Measurements from ENCODE around the gene NLRP13. TPM values are rescaled to one million over a fixed set of nuclear protein-coding genes. Genes with fewer than 3 reads are reported as not detected.

The NLRP13 gene
- total RNA-seq, 2 experiments from 2014 or later: not detected

- peaks cover 13 to 16% of the 10 kb centered on the region in 2 experiments for H3K9me3 ChIP-seq (ENCODE audit: control insufficient read depth in 1 of 2, insufficient read depth in 1 of 2, low read length in 2 of 2)
- Mint-ChIP-seq H3K27ac (no peak overlapping the region), H3K4me1 (ENCODE audit: low read depth) (no peaks in the 10 kb centered on the region), H3K36me3 (ENCODE audit: low read depth) (no peaks in the 10 kb centered on the region), H3K9me3 (peaks cover 24% of the 10 kb centered on the region), H3K4me3 (no peak overlapping the region), H3K27me3 (peaks cover 9% of the 10 kb centered on the region)
- no peak overlapping the region for H3K27ac ChIP-seq (ENCODE audit: low read depth in 1 of 2, low read length in 2 of 2)
- intact Hi-C loops (cut with DNase I, micrococcal nuclease): no loop called here
- H3K4me1 ChIP-seq (ENCODE audit: insufficient read depth, low read length): no peaks in the 10 kb centered on the region
- DNase-seq (no peak), ATAC-seq (ENCODE audit: poor library complexity) (no peak)
- no peak for TF ChIP-seq CTCF (IDR thresholded peaks at IDR 0.05)
- no peaks in the 10 kb centered on the region for H3K36me3 ChIP-seq (ENCODE audit: insufficient read depth, low read length)
- H3K4me3 ChIP-seq (ENCODE audit: low read length): no peak overlapping the region
- peaks cover 0 to 4% of the 10 kb centered on the region in 2 experiments for H3K27me3 ChIP-seq (ENCODE audit: control insufficient read depth in 1 of 2, insufficient read depth in 2 of 2, low read length in 2 of 2)
- CTCF ChIA-PET: no interaction called here
- POLR2A ChIA-PET: no interaction called here
Measured at GRCh38 chr19:55912916-55913315, 19.2 kb downstream of the NLRP13 start.

- no peak overlapping the region for H3K27ac Mint-ChIP-seq
- H3K36me3 ChIP-seq (ENCODE audit: insufficient read depth, low read length): no peaks in the 10 kb centered on the region
- ATAC-seq (ENCODE audit: poor library complexity): no peak
- no peaks in the 10 kb centered on the region for H3K36me3 Mint-ChIP-seq (ENCODE audit: low read depth)
- ChIA-PET CTCF (no interaction called here), POLR2A (no interaction called here)
- H3K4me3 Mint-ChIP-seq: no peak overlapping the region
- H3K27me3 ChIP-seq (ENCODE audit: control insufficient read depth in 1 of 2, insufficient read depth in 2 of 2, low read length in 2 of 2): peaks cover 0 to 2% of the 10 kb centered on the region in 2 experiments
- TF ChIP-seq CTCF (IDR thresholded peaks at IDR 0.05): no peak
- intact Hi-C loops (cut with DNase I, micrococcal nuclease): no loop called here
- no peak overlapping the region for H3K27ac ChIP-seq (ENCODE audit: low read depth in 1 of 2, low read length in 2 of 2)
- H3K27me3 Mint-ChIP-seq: peaks cover 14% of the 10 kb centered on the region
- peaks cover 0 to 13% of the 10 kb centered on the region in 2 experiments for H3K9me3 ChIP-seq (ENCODE audit: control insufficient read depth in 1 of 2, insufficient read depth in 1 of 2, low read length in 2 of 2)
- H3K9me3 Mint-ChIP-seq: peaks cover 18% of the 10 kb centered on the region
- no peaks in the 10 kb centered on the region for H3K4me1 Mint-ChIP-seq (ENCODE audit: low read depth)
- H3K4me1 ChIP-seq (ENCODE audit: insufficient read depth, low read length): no peaks in the 10 kb centered on the region
- no peak overlapping the region for H3K4me3 ChIP-seq (ENCODE audit: low read length)
- DNase-seq: no peak
Measured at GRCh38 chr19:55909801-55910200, 22.3 kb downstream of the NLRP13 start.

- H3K9me3 Mint-ChIP-seq: peaks cover 13% of the 10 kb centered on the region
- DNase-seq (no peak), ATAC-seq (ENCODE audit: poor library complexity) (no peak)
- POLR2A ChIA-PET: no interaction called here
- no peak overlapping the region for H3K4me3 Mint-ChIP-seq
- Histone ChIP-seq H3K9me3 (ENCODE audit: control insufficient read depth in 1 of 2, insufficient read depth in 1 of 2, low read length in 2 of 2) (peaks cover 0 to 5% of the 10 kb centered on the region in 2 experiments), H3K4me3 (ENCODE audit: low read length) (no peak overlapping the region), H3K27me3 (ENCODE audit: control insufficient read depth in 1 of 2, insufficient read depth in 2 of 2, low read length in 2 of 2) (no peaks in the 10 kb centered on the region), H3K27ac (ENCODE audit: low read depth in 1 of 2, low read length in 2 of 2) (no peak overlapping the region), H3K36me3 (ENCODE audit: insufficient read depth, low read length) (no peaks in the 10 kb centered on the region), H3K4me1 (ENCODE audit: insufficient read depth, low read length) (no peaks in the 10 kb centered on the region)
- no peaks in the 10 kb centered on the region for H3K36me3 Mint-ChIP-seq (ENCODE audit: low read depth)
- intact Hi-C loops (cut with DNase I, micrococcal nuclease): no loop called here
- peaks cover 11% of the 10 kb centered on the region for H3K27me3 Mint-ChIP-seq
- CTCF ChIA-PET: no interaction called here
- no peak for TF ChIP-seq CTCF (IDR thresholded peaks at IDR 0.05)
- no peaks in the 10 kb centered on the region for H3K4me1 Mint-ChIP-seq (ENCODE audit: low read depth)
- no peak overlapping the region for H3K27ac Mint-ChIP-seq
Measured at GRCh38 chr19:55907746-55908145, 24.4 kb downstream of the NLRP13 start.
